WI38 (cell line): ENCODE measurements around the gene SARS2.
A peak's percentile ranks its signal among the peaks of the same experiment; 100 is the strongest.
"Not testable (repeated sequence)": the region's sequence is repeated elsewhere in the genome, so short reads cannot be mapped to it uniquely, and the experiment has no call there.

Experiments
- H3K4me3 ChIP-seq: 2 replicates; pipeline ENCODE4 v1.5.1; 2011; ENCODE audit warnings: low read depth, mild to moderate bottlenecking, control low read depth, low read length
- CTCF ChIP-seq: IDR thresholded peaks from 2 replicates; pipeline ENCODE4 v1.5.1; 2012; ENCODE audit warnings: low read depth, mild to moderate bottlenecking, control low read depth, low read length

Gene SARS2

DNA sequence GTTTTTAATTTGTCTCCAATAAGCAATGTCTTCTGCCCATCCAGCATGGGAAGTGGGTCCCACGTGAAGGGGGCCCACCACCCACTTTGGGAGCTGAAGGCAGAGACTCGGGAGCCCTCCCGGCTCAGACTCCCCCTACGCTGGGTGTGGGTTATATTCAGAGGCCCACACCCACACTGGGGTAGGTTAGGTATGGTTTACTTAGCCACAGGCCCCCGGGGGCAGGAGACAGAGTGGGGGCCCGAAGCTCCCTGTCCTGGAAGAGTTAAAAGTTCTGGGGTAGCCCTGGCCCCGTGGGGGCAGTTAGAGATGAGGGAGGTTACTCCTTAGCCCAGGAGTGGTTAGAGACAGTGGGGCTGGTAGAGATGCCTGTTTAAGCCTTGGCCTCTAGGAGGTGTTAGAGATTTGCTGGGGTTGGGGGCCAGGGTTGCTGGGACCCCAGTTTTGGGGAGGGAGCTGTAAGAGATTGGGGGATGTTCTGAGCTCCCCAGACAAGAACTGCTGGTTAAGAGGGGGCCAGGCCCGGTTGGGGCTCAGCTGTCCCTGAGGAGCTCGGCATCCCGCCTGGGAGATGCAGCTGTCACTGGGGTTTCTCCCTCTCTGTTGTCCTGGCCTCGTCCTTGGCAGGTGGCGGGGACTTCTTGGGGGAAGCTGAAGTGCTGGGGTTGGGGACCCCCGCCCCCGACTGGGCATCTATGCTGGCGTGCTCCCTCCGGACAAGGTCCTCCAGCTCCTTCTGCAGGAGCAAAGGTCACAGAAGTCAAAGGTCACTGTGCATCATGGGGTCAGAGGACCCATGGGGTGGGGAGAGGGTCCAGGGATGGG, 51.8 kb downstream of the SARS2 start:
- no peak overlapping the region for H3K4me3 ChIP-seq
- TF ChIP-seq CTCF, result no peak

- no peak within 1 kb of the TSS for H3K4me3 ChIP-seq
- TF ChIP-seq CTCF, result no peak
These were observed 52.6 kb downstream of the SARS2 start, which contains the start of gene RINL for GRCh38 chr19:38877781-38878574. Gene RINL (minus strand): TSS chr19:38878275. CDS start chr19:38876742, 1,533 bp downstream.

GRCh38 chr19:38875656-38876395, 54.7 kb downstream of the SARS2 start:
- H3K4me3 ChIP-seq, result no peak overlapping the region
- no peak for TF ChIP-seq CTCF

DNA sequence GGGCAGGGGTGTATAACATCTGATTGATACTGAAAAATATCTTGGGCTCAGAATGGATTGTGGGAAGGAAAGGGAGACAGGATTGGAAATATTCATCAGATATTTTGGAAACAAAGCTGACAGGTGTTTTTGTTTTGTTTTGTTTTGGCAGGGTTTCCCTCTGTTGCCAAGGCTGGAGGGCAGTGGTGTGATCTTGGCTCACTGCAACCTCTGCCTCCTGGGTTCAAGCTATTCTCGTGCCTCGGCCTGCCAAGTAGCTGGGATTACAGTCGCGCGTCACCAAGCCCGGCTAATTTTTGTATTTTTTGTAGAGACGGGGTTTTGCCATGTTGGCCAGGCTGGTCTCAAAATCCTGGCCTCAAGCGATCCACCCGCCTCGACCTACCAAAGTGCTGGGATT, 57.2 kb downstream of the SARS2 start:
- H3K4me3 ChIP-seq, result not testable (repeated sequence)

DNA sequence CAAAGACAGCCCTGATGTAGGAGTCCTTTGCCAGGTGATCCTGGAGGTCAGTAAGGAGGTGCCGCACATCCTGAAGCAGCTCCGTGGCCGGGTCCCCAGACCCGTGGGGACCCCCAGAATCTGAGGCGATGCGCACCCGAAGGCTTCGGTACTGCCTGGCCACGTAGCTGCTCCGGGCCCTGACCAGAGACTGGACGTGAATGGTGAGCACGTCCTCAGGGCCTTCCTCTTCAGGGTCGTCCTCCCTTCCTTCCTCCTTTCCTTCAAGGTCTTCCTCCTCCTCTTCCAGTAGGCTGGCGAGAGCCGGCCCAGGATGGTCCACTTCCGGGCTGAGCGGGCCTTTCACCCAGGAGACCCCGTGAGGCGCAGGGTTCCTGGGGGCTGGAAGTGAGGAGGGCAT, 60.0 kb downstream of the SARS2 start:
- no peak for TF ChIP-seq CTCF
- H3K4me3 ChIP-seq, result no peak overlapping the region

- TF ChIP-seq CTCF, result peak; percentile 69
These were observed 60.5 kb downstream of the SARS2 start for GRCh38 chr19:38869836-38870607.

More at GRCh38 chr19:38869836-38870607, 60.5 kb downstream of the SARS2 start:
- H3K4me3 ChIP-seq, result peak overlapping the region; percentile 41
